Activated naive CD8-positive, alpha-beta T cell treated with anti-CD3 and anti-CD28 coated beads, Interleukin-2, amount 50 U/mL, for 16 hours (primary cell): ENCODE results near the gene ATP5PD.
"Not testable (repeated sequence)": the region's sequence is repeated elsewhere in the genome, so short reads cannot be mapped to it uniquely, and the experiment has no call there.

Experiments
- DNase-seq: peaks from one replicate; pipeline ENCODE4 v3.0.0-alpha.2; 2020; ENCODE audit warnings: low read depth, low spot score

ATP5PD gene

GRCh38 chr17:75077496-75078283 is 30.9 kb upstream of the ATP5PD start:
- no peak for DNase-seq

- no peak for DNase-seq
Observed at GRCh38 chr17:75077072-75077495, 30.3 kb upstream of the ATP5PD start.

GRCh38 chr17:75075597-75076336 is 29.0 kb upstream of the ATP5PD start:
- no peak for DNase-seq

- DNase-seq, result no peak
Observed at GRCh38 chr17:75074532-75074931, 27.8 kb upstream of the ATP5PD start.

- DNase-seq, result no peak
Observed at GRCh38 chr17:75073618-75074047, 26.9 kb upstream of the ATP5PD start.

DNA sequence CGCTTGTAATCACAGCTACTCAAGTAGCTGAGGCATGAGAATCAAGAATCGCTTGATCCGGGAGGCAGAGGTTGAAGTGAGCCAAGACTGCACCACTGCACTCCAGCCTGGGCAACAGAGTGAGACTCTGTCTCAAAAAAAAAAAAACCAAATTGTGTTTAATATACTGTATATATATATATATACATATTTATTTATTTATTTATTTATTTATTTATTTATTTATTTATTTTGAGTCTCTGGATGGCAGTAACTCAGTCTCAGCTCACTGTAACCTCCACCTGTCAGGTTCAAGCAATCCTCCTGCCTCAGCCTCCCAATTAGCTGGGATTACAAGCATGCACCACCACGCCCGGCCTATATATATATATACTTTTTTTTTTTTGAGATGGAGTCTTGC is 26.1 kb upstream of the ATP5PD start:
- DNase-seq, result not testable (repeated sequence)

DNA sequence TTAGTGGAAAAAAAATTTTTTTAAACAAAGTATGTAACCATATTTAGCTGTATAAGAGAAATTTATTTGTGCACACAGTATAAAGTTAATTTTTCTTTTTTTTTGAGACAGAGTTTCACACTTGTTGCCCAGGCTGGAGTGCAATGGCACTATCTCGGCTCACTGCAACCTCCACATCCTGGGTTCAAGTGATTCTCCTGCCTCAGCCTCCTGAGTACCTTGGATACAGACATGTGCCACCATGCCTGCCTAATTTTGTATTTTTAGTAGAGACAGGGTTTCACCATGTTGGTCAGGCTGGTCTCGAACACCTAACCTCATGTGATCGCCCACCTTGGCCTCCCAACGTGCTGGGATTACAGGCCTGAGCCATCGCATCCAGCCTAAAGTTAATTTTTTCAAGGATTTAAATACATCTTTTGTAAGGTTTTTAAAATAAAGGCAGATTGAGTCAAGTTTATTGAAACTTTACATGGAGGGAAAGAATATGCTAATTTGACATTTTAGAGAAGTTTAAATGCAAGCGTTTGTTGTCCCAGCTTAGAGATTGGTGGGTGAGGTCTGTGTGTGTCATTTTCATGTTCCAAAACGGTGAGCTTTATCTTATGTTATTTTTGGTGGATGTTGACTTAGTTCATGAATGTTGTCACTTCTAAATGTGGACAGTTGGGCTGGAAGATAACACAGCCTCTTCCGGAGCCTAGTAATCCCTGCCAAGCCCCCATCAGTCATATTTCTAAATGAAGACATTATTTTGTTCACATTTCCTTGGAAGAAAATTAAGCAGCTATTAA is 24.9 kb upstream of the ATP5PD start:
- not testable (repeated sequence) for DNase-seq

- DNase-seq, result no peak
Observed at GRCh38 chr17:75069783-75070182, 23.0 kb upstream of the ATP5PD start.

GRCh38 chr17:75068750-75069149 is 22.0 kb upstream of the ATP5PD start:
- DNase-seq, result no peak

- DNase-seq, result no peak
Observed at GRCh38 chr17:75067856-75068255, 21.1 kb upstream of the ATP5PD start.

GRCh38 chr17:75065562-75066151 is 18.9 kb upstream of the ATP5PD start:
- DNase-seq, result no peak

DNA sequence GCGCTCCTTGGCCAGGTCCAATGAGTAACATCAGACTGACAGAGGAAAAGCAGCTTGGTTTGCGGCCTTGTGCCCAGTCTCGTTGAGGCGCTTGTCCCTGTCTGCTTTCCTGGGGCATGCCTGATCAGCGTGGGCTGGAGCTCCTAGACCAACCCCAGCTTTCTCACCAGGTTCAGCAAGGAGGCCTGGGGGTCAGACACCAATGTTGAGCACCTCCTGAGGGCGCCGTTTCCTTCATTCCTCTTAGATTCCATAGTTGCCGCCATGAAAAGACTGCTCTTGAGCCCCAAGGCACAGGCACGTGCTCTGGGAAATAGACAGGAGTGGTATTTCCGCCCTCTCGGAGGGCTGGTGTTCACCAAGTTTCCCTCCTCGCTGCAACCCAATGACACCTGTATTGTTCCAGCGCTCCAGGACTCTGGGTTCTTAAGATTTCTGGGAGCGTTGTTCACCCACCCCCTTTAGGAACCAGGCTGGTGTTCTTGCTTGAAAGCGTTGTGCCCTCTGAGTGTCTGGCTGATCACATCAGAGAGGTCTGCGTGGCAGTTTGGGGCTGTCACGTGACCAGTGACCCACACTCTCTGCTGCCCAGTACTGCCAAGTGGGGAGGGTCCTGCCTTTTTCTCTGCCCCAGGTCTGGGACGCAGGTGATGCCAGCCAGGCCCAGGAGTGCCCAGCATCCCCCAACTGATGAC is 18.2 kb upstream of the ATP5PD start:
- no peak for DNase-seq

DNA sequence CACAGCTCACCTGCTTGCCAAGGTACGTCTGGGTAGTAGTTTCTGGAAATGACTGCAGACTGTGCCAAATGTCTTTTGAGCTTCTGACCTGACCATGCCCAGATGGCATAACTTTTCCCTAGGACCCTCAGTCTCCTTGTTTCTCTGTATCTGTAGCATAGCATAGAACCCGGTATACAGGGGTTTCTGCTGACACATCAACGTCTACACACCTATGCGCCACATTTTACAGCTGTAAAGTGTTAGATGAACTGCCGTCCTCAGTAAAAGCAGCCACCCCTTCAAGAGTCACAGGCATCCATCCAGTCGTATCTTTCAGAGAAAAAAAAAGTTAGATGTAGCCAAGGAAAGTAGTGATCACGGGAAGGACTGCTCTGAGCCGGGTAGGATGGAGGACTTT is 17.7 kb upstream of the ATP5PD start:
- no peak for DNase-seq

- no peak for DNase-seq
Observed at GRCh38 chr17:75064040-75064439, 17.3 kb upstream of the ATP5PD start.

- no peak for DNase-seq
Observed at GRCh38 chr17:75063626-75064025, 16.9 kb upstream of the ATP5PD start.

- no peak for DNase-seq
Observed at GRCh38 chr17:75063201-75063600, 16.4 kb upstream of the ATP5PD start.

GRCh38 chr17:75061618-75062017 is 14.8 kb upstream of the ATP5PD start:
- DNase-seq, result no peak

- DNase-seq, result no peak
Observed at GRCh38 chr17:75061055-75061438, 14.3 kb upstream of the ATP5PD start.

GRCh38 chr17:75060434-75061054 is 13.8 kb upstream of the ATP5PD start:
- DNase-seq, result no peak
